ENCODE results near the gene HIC2.
"Not testable (repeated sequence)": the region's sequence is repeated elsewhere in the genome, so short reads cannot be mapped to it uniquely, and the experiment has no call there.

The HIC2 gene

DNA sequence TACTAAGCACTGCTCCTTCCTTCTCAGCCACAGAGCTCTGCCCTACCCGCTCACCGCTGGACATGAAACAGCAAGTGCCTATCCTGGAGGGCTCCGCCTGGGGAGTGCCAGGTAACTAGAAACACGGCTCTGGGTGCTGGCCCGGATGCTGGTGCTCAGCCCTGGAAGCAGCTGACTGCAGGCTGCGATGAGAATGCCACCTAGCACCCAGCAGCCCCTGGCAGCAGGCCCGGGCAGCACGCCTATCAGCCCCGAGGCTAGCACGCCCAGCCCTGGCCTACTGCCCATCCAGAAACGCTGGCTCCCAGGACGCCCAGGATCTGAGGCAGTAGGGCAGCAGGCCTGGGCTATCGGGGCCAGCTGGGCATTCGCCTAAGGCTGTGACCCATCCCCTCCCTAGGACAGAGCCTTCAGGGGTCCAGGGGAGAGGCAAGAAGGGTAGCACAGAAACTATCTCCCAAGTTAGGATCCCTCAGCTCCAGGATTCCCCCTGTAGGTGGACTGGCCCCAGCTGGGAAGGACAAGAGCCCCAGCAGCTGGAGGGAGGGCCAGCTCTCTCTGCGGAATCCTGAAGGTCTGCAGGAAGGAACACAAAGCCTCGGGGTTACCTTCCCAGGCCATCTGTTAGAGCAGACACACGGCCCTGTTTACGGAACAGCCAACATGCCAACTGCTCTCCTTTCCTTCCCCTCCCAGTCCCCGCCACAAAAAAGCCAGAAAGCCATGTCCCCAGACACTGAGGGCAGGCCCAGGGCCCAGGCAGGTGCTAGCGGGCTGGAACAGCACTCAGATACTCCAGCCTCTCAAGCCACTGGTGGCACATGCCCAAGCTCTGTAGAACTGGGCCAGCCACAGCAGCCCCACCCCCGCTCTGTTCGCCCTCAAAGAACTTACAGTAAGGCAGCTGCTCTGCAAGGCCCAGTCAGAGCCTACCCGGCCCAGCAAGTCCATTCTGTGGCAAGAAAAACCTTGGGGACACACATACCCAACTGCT, 76.9 kb downstream of the HIC2 start:
- not testable (repeated sequence) for DNase-seq (ENCODE audit: low read depth)

GRCh38 chr22:21497984-21498383, 80.8 kb downstream of the HIC2 start:
- not testable (repeated sequence) for DNase-seq (ENCODE audit: low read depth)

- not testable (repeated sequence) for DNase-seq (ENCODE audit: low read depth)
These were observed 81.3 kb downstream of the HIC2 start for GRCh38 chr22:21498489-21498888.

GRCh38 chr22:21499623-21500506, 82.7 kb downstream of the HIC2 start:
- DNase-seq (ENCODE audit: low read depth): not testable (repeated sequence)

All from T follicular helper cell (primary cell).